Ishikawa (cell line): ENCODE measurements around the gene SUPT5H.

Experiments used
- CEBPB ChIP-seq: IDR thresholded peaks from 2 replicates; pipeline ENCODE4 v1.6.1; 2012
- CREB1 ChIP-seq: IDR thresholded peaks from 2 replicates; pipeline ENCODE4 v1.6.1; 2012; ENCODE audit warnings: low read depth
- EGR1 ChIP-seq: IDR thresholded peaks from 2 replicates; pipeline ENCODE4 v1.6.1; 2012
- EP300 ChIP-seq: IDR thresholded peaks from 2 replicates; pipeline ENCODE4 v1.6.1; 2012; ENCODE audit warnings: borderline replicate concordance
- FOXM1 ChIP-seq: IDR thresholded peaks from 2 replicates; pipeline ENCODE4 v1.6.1; 2012; ENCODE audit warnings: low read depth, borderline replicate concordance
- NFIC ChIP-seq: IDR thresholded peaks from 2 replicates; pipeline ENCODE4 v1.6.1; 2012
- RAD21 ChIP-seq: IDR thresholded peaks from 2 replicates; pipeline ENCODE4 v1.6.1; 2012; ENCODE audit warnings: low read depth
- TAF1 ChIP-seq: IDR thresholded peaks from 2 replicates; pipeline ENCODE4 v1.6.1; 2012; ENCODE audit warnings: low read depth, mild to moderate bottlenecking
- TCF12 ChIP-seq: IDR thresholded peaks from 2 replicates; pipeline ENCODE4 v1.6.1; 2012; ENCODE audit warnings: low read depth
- TEAD4 ChIP-seq: IDR thresholded peaks from 2 replicates; pipeline ENCODE4 v1.6.1; 2012
- YY1 ChIP-seq: IDR thresholded peaks from 2 replicates; pipeline ENCODE4 v1.6.1; 2012; ENCODE audit warnings: low read depth
- ZBTB7A ChIP-seq: IDR thresholded peaks from 2 replicates; pipeline ENCODE4 v1.6.1; 2012; ENCODE audit warnings: low read depth
- TF ChIP-seq, protein P1 (sequence below): IDR thresholded peaks from 2 replicates; pipeline ENCODE4 v1.6.1; 2012
- TF ChIP-seq, protein P2 (sequence below): IDR thresholded peaks from 2 replicates; pipeline ENCODE4 v1.6.1; 2012; ENCODE audit warnings: low read depth, mild to moderate bottlenecking
- TF ChIP-seq, protein P3 (sequence below): IDR thresholded peaks from 2 replicates; pipeline ENCODE4 v1.6.1; 2012

Gene SUPT5H

DNA sequence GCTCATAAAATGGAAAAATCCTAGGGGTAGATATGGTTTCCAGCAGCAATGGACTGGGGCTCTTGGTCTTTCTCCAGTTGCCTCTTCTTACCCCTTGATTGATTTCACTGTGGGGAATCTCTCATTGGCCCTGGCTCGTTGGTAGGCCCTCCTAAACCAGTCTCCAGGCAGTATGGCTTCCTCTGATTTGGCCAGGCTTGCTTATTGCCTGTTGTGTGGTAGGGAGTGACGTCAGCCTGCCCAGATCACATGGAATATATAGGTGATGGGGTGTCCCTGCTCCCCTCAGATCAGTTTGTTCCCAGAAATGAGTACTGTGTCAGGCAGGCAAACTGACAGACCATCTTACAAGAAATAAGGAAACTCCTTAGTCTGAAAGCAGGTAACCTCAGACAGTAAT, 63.9 kb downstream of the SUPT5H start:
- TF ChIP-seq ZBTB7A (no peak), NFIC (no peak), CEBPB (no peak), FOXM1 (no peak), TEAD4 (no peak), TAF1 (no peak), EP300 (no peak), RAD21 (no peak), YY1 (no peak), EGR1 (no peak), CREB1 (no peak), TCF12 (no peak)
- TF ChIP-seq, protein P1, sequence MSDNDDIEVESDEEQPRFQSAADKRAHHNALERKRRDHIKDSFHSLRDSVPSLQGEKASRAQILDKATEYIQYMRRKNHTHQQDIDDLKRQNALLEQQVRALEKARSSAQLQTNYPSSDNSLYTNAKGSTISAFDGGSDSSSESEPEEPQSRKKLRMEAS, result no peak
- TF ChIP-seq, protein P2, sequence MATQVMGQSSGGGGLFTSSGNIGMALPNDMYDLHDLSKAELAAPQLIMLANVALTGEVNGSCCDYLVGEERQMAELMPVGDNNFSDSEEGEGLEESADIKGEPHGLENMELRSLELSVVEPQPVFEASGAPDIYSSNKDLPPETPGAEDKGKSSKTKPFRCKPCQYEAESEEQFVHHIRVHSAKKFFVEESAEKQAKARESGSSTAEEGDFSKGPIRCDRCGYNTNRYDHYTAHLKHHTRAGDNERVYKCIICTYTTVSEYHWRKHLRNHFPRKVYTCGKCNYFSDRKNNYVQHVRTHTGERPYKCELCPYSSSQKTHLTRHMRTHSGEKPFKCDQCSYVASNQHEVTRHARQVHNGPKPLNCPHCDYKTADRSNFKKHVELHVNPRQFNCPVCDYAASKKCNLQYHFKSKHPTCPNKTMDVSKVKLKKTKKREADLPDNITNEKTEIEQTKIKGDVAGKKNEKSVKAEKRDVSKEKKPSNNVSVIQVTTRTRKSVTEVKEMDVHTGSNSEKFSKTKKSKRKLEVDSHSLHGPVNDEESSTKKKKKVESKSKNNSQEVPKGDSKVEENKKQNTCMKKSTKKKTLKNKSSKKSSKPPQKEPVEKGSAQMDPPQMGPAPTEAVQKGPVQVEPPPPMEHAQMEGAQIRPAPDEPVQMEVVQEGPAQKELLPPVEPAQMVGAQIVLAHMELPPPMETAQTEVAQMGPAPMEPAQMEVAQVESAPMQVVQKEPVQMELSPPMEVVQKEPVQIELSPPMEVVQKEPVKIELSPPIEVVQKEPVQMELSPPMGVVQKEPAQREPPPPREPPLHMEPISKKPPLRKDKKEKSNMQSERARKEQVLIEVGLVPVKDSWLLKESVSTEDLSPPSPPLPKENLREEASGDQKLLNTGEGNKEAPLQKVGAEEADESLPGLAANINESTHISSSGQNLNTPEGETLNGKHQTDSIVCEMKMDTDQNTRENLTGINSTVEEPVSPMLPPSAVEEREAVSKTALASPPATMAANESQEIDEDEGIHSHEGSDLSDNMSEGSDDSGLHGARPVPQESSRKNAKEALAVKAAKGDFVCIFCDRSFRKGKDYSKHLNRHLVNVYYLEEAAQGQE, result no peak
- TF ChIP-seq, protein P3, sequence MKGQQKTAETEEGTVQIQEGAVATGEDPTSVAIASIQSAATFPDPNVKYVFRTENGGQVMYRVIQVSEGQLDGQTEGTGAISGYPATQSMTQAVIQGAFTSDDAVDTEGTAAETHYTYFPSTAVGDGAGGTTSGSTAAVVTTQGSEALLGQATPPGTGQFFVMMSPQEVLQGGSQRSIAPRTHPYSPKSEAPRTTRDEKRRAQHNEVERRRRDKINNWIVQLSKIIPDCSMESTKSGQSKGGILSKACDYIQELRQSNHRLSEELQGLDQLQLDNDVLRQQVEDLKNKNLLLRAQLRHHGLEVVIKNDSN, result no peak

DNA sequence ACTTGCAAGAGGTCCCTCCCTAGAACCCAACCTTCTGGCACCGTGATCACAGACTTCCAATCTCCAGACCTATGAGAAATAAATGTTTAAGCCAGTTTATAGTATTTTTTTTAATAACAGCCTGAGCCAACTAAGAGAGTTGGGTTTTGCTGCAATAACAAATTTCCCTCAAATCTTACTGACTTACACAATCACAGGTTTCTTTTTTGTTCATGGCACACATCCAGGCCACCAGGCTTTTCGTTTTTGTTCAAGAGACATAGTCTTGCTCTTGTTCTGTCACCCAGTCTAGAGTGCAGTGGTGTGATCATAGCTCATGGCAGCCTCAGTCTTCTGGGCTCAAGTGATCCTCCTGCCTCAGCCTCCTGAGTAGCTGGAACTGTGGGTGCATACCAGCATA, 67.6 kb downstream of the SUPT5H start:
- TF ChIP-seq CREB1 (no peak), EP300 (no peak), EGR1 (no peak), NFIC (no peak), YY1 (no peak), CEBPB (no peak), FOXM1 (no peak), TAF1 (no peak), RAD21 (no peak), TCF12 (no peak), TEAD4 (no peak)
- TF ChIP-seq, protein P3, result no peak
- TF ChIP-seq, protein P2, result no peak
- TF ChIP-seq, protein P1, result no peak

DNA sequence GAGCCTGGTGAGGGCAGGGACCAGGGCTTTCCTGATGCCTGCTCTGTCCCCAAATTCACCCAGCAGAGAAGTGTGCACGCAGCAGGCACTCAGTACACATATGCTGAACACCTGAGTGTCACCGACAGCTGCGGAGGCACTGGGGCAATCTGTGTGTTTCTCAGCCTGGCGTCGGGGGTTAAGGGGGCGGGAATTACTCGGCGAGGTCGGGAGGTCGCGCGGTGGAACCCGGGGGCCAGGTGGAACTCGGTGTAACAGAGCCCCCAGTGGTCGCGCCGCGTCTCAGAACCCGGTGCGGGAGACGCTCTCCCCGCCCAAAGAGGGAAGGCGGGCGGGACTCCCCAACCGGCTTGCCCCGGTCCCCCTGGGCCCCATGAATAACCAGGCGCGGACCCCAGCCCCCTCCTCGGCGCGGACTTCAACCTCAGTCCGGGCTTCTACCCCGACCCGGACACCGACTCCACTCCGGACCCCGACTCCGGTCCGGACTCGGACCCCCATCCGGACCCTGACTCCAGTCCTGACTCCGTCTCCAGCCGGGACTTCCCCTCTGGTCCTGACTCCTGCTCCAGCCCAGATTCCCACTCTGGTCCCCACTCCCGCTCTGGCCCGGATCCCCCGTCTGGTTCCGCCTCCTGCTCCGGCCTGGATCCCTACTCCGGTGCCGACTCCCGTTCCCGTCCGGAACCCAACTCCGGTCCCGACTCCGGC, 69.6 kb downstream of the SUPT5H start, which contains the start of gene SELENOV:
Gene SELENOV, plus strand, starts transcription at position 300 of the 711 bp plus-strand sequence. Its CDS starts 74 bp downstream, at position 374.
- TF ChIP-seq, protein P3, result no peak
- no peak for TF ChIP-seq TCF12
- TF ChIP-seq CREB1, result no peak
- TF ChIP-seq TEAD4, result no peak
- no peak for TF ChIP-seq EGR1
- no peak for TF ChIP-seq EP300
- TF ChIP-seq, protein P1, result no peak
- no peak for TF ChIP-seq NFIC
- TF ChIP-seq, protein P2, result no peak
- TF ChIP-seq RAD21, result no peak
- TF ChIP-seq YY1, result no peak
- no peak for TF ChIP-seq TAF1
- TF ChIP-seq CEBPB, result no peak
- no peak for TF ChIP-seq ZBTB7A
- no peak for TF ChIP-seq FOXM1
